ENCODE results near the gene OBSCN. TPM values are rescaled to one million over a fixed set of nuclear protein-coding genes. Genes with fewer than 3 reads are reported as not detected.

OBSCN gene
- total RNA-seq, 1 donor from 2014 or later, result 316 TPM

GRCh38 chr1:228303596-228303995 lies 95.8 kb downstream of the OBSCN start:
- TF ChIP-seq CTCF (IDR thresholded peaks at IDR 0.05; ENCODE audit: borderline replicate concordance), result no peak
- H3K4me1 ChIP-seq, result no peaks in the 10 kb centered on the region
- intact Hi-C loops (cut with micrococcal nuclease), result no loop called here
- peaks cover 34% of the 10 kb centered on the region for H3K9me3 ChIP-seq (replicated peaks)
- no peak for DNase-seq
- H3K36me3 ChIP-seq, result peaks cover 60% of the 10 kb centered on the region
- H3K4me3 ChIP-seq, result no peak overlapping the region
- no peaks in the 10 kb centered on the region for H3K27me3 ChIP-seq (ENCODE audit: low read depth)
- H3K27ac ChIP-seq (replicated peaks), result no peak overlapping the region

- no peaks in the 10 kb centered on the region for H3K4me1 ChIP-seq
- no peaks in the 10 kb centered on the region for H3K27me3 ChIP-seq (ENCODE audit: low read depth)
- H3K36me3 ChIP-seq, result peaks cover 57% of the 10 kb centered on the region
- intact Hi-C loops (cut with micrococcal nuclease), result no loop called here
- no peak for DNase-seq
- H3K27ac ChIP-seq (replicated peaks), result no peak overlapping the region
- no peak overlapping the region for H3K4me3 ChIP-seq
- peaks cover 34% of the 10 kb centered on the region for H3K9me3 ChIP-seq (replicated peaks)
- no peak for TF ChIP-seq CTCF (IDR thresholded peaks at IDR 0.05; ENCODE audit: borderline replicate concordance)
These were observed 96.4 kb downstream of the OBSCN start for GRCh38 chr1:228304225-228304624.

- Histone ChIP-seq H3K9me3 (replicated peaks) (peaks cover 34% of the 10 kb centered on the region), H3K27me3 (ENCODE audit: low read depth) (no peaks in the 10 kb centered on the region), H3K4me1 (no peaks in the 10 kb centered on the region), H3K27ac (replicated peaks) (peak overlapping the region; percentile 16), H3K36me3 (peaks cover 56% of the 10 kb centered on the region), H3K4me3 (no peak overlapping the region)
- intact Hi-C loops (cut with micrococcal nuclease), result no loop called here
- no peak for DNase-seq
- no peak for TF ChIP-seq CTCF (IDR thresholded peaks at IDR 0.05; ENCODE audit: borderline replicate concordance)
These were observed 97.0 kb downstream of the OBSCN start for GRCh38 chr1:228304766-228305395.

GRCh38 chr1:228305721-228306152 lies 97.9 kb downstream of the OBSCN start:
- no peaks in the 10 kb centered on the region for H3K27me3 ChIP-seq (ENCODE audit: low read depth)
- DNase-seq, result no peak
- intact Hi-C loops (cut with micrococcal nuclease), result no loop called here
- peak overlapping the region; percentile 16 for H3K27ac ChIP-seq (replicated peaks)
- peaks cover 29% of the 10 kb centered on the region for H3K9me3 ChIP-seq (replicated peaks)
- no peak for TF ChIP-seq CTCF (IDR thresholded peaks at IDR 0.05; ENCODE audit: borderline replicate concordance)
- no peaks in the 10 kb centered on the region for H3K4me1 ChIP-seq
- H3K4me3 ChIP-seq, result no peak overlapping the region
- peaks cover 56% of the 10 kb centered on the region for H3K36me3 ChIP-seq

- intact Hi-C loops (cut with micrococcal nuclease), result no loop called here
- Histone ChIP-seq H3K4me3 (no peak overlapping the region), H3K4me1 (no peaks in the 10 kb centered on the region), H3K9me3 (replicated peaks) (peaks cover 21% of the 10 kb centered on the region), H3K36me3 (peaks cover 56% of the 10 kb centered on the region), H3K27ac (replicated peaks) (no peak overlapping the region), H3K27me3 (ENCODE audit: low read depth) (no peaks in the 10 kb centered on the region)
- no peak for TF ChIP-seq CTCF (IDR thresholded peaks at IDR 0.05; ENCODE audit: borderline replicate concordance)
- DNase-seq, result no peak
These were observed 98.7 kb downstream of the OBSCN start for GRCh38 chr1:228306275-228307217.

All from left ventricle myocardium inferior (tissue), 1 donor.